Smooth muscle cell (in vitro differentiated cells): ENCODE results near the gene SUSD6. TPM values are rescaled to one million over a fixed set of nuclear protein-coding genes. Genes with fewer than 3 reads are reported as not detected.

Source experiments
- DNase-seq: peaks from one replicate; lab custom pipeline; 2025; ENCODE audit not compliant: unreplicated experiment; lab: John Stamatoyannopoulos, UW
- H2AFZ ChIP-seq: fragments of 200-600 bp; sonication (generic); 2 replicates; pipeline ENCODE4 v1.6.0; 2016; ENCODE audit warnings: antibody characterized with exemption, low read depth, mild to moderate bottlenecking
- H3F3A ChIP-seq: fragments of 200-600 bp; sonication (generic); 2 replicates; pipeline ENCODE4 v1.6.0; 2017; ENCODE audit warnings: antibody characterized with exemption, low read depth
- H3K27ac ChIP-seq: fragments of 200-600 bp; sonication (generic); 2 replicates; pipeline ENCODE4 v1.5.1; 2016; ENCODE audit warnings: low read depth, mild to moderate bottlenecking
- H3K27me3 ChIP-seq: fragments of 200-600 bp; sonication (generic); 2 replicates; pipeline ENCODE4 v1.6.1; 2016; ENCODE audit warnings: low read depth, mild to moderate bottlenecking
- H3K36me3 ChIP-seq: fragments of 200-600 bp; sonication (generic); 2 replicates; pipeline ENCODE4 v1.5.1; 2016; ENCODE audit warnings: low read depth
- H3K4me1 ChIP-seq: fragments of 200-600 bp; sonication (generic); 2 replicates; pipeline ENCODE4 v1.5.1; 2016; ENCODE audit warnings: low read depth
- H3K4me2 ChIP-seq: fragments of 200-600 bp; sonication (generic); 2 replicates; pipeline ENCODE4 v1.6.0; 2016; ENCODE audit warnings: mild to moderate bottlenecking
- H3K4me3 ChIP-seq: fragments of 200-600 bp; sonication (generic); 2 replicates; pipeline ENCODE4 v1.5.1; 2016; ENCODE audit warnings: mild to moderate bottlenecking
- H3K79me2 ChIP-seq: fragments of 200-600 bp; sonication (generic); 2 replicates; pipeline ENCODE4 v1.6.0; 2016; ENCODE audit warnings: low read depth, mild to moderate bottlenecking
- H3K9ac ChIP-seq: fragments of 200-600 bp; sonication (generic); 2 replicates; pipeline ENCODE4 v1.6.0; 2016; ENCODE audit warnings: low read depth
- H3K9me3 ChIP-seq: fragments of 200-600 bp; sonication (generic); replicated peaks from 2 replicates; pipeline ENCODE4 v1.5.1; 2016; ENCODE audit warnings: low read depth
- H4K20me1 ChIP-seq: fragments of 200-600 bp; sonication (generic); 2 replicates; pipeline ENCODE4 v1.6.0; 2016; ENCODE audit warnings: low read depth
- WGBS: methylation state at CpG from one replicate; pipeline ENCODE4 v1.1.7; 2016; ENCODE audit warnings: low lambda C conversion rate; 5-methylcytosine and 5-hydroxymethylcytosine counted together
- polyA plus RNA-seq: library from polyadenylated mRNA; unstranded; fragments of >200 nt; fragmentation: Nextera tagmentation; extraction: Ambion mirVana; gene quantifications from 2 replicates; pipeline ENCODE4 v1.2.1, GENCODE V29; 2016
- total RNA-seq: library from RNA; depleted of rRNA; stranded (reverse); fragments of >200 nt; gene quantifications from 2 replicates; pipeline ENCODE4 v1.2.3, GENCODE V29; 2014
- TF ChIP-seq, protein P1 (sequence below): fragments of 200-600 bp; sonication (generic); IDR thresholded peaks from 2 replicates; pipeline ENCODE4 v1.5.1; 2017; ENCODE audit warnings: borderline replicate concordance, mild to moderate bottlenecking, antibody characterized with exemption; ENCODE audit not compliant: insufficient read depth, poor library complexity, severe bottlenecking

Gene SUSD6
- total and polyA plus RNA-seq, 2 experiments from 2014 or later = 15.8 to 25.9 TPM

DNA sequence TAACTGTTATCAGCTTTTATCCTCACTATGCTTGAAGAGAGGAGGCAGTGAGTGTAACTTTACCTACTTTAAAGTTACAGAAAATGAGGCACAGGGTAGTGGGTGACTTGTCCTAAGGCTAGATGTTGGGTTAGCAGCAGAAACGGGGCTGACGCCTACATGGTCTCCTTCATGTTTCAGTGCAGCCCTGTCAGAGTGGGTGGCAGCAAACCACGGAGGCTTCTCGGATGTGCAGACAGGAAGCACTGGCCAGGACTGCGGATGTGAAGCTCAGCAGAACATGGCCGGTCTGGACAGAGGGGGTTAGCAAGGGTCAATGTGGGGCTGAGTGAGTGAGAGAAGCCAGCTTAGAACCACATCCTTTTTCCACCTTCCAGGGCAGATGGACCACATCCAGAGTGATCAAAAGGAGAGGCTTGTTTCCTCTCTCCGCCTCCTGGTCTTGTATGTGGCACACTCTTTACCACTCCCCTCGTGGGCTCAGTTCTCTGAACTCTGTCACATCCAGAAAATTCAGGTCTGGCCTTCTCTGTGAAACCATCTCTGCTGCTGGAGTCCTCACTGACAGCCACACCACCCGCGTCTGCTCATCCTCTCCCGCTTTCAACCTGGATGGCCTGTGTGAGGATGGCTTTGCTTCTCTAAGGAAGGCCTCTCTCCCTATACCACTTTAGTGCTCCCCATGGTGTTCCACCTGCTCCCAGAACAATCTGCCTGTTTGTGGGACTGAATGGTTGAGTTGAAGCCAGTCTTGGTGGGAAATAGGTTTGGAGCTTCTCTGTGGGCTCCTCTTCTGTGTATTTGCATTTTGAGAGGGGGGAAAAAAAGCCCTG lies 14.1 kb downstream of the SUSD6 start:
- peak overlapping the region; percentile 67 for H3K27ac ChIP-seq

DNA sequence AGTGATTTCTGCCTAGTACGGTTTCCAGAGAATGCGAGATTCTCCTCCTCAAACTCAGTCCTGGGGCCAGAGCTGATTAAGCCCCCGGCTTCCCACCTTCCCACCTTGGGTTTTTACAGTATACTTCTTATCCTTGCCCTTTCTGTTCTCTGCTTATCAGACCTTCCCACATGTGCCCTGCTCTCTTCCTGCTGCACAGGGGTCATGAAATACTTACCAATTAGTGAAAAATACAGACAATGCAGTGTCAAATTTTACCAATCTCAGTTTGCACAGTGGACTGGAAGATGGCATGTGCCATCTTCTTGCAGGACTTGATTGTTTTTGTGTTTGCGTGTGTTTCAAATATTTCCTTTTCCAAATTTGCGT lies 14.7 kb downstream of the SUSD6 start:
- Histone ChIP-seq H4K20me1 (peaks cover 81% of the 10 kb centered on the region), H3K36me3 (no peaks in the 10 kb centered on the region), H3K4me2 (peak overlapping the region; percentile 74), H3K9me3 (no peaks in the 10 kb centered on the region), H3K9ac (no peak overlapping the region), H3K79me2 (peaks cover 94% of the 10 kb centered on the region), H3K4me3 (no peak overlapping the region), H3F3A (no peaks in the 10 kb centered on the region), H2AFZ (no peak overlapping the region), H3K27ac (peak overlapping the region; percentile 67), H3K27me3 (no peaks in the 10 kb centered on the region), H3K4me1 (peaks cover 37% of the 10 kb centered on the region)
- TF ChIP-seq, protein P1, sequence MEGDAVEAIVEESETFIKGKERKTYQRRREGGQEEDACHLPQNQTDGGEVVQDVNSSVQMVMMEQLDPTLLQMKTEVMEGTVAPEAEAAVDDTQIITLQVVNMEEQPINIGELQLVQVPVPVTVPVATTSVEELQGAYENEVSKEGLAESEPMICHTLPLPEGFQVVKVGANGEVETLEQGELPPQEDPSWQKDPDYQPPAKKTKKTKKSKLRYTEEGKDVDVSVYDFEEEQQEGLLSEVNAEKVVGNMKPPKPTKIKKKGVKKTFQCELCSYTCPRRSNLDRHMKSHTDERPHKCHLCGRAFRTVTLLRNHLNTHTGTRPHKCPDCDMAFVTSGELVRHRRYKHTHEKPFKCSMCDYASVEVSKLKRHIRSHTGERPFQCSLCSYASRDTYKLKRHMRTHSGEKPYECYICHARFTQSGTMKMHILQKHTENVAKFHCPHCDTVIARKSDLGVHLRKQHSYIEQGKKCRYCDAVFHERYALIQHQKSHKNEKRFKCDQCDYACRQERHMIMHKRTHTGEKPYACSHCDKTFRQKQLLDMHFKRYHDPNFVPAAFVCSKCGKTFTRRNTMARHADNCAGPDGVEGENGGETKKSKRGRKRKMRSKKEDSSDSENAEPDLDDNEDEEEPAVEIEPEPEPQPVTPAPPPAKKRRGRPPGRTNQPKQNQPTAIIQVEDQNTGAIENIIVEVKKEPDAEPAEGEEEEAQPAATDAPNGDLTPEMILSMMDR = no peak
- WGBS = 89% methylated on average over 5 of the region's 5 CpGs
- DNase-seq = no peak

More for the DNA sequence above, 14.1 kb downstream of the SUSD6 start:
- Histone ChIP-seq H3K9me3 (no peaks in the 10 kb centered on the region), H4K20me1 (peaks cover 81% of the 10 kb centered on the region), H3K4me2 (peak overlapping the region; percentile 74), H2AFZ (no peak overlapping the region), H3K27me3 (no peaks in the 10 kb centered on the region), H3K79me2 (peaks cover 94% of the 10 kb centered on the region), H3F3A (peaks cover 3% of the 10 kb centered on the region), H3K4me1 (peaks cover 37% of the 10 kb centered on the region), H3K9ac (no peak overlapping the region), H3K36me3 (no peaks in the 10 kb centered on the region), H3K4me3 (no peak overlapping the region)
- 45% methylated on average over 11 of the region's 11 CpGs for WGBS
- TF ChIP-seq, protein P1 = no peak
- no peak for DNase-seq

DNA sequence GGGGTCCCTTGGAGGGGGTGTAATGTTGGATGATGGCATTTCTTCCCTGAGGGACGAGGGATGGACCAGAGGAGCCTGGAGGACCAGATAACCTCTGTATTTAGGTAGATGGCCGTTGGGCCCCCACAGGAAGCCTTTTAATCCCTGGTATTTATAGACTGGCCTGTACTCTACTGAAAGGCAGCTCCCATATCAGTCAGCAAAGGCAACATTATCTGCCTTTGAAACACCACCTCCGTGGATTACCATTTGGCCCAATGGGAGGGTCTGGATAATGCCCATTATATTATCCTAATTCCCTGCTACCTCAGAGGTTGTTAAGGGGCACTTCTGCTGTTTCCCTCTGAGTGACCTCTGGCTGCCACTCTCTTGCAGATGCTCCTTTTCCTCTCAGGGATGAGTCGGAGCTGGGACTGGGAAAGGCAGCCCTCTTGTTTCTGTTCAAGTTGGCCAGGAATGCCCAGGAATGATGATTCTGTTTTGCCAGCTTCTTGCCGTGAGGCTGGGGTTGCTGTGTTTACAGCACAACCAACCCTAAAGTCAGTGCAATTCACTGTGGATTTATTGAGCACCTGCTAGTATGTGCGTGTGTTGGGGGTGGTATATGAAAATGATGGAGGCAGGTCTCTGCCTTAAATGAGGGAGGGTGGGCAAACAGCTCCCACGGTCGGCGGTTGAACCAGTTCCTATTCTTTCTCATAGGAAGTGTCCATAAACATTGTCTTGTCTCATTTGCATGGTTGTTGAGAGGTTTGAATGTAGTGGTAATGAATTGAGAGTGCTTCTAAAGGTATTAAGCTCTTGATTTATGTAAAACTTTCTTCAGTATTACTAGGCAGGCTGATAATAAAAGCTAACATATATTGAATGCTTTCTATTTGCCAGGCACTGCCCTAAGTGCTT lies 18.1 kb downstream of the SUSD6 start:
- no peak for DNase-seq
- Histone ChIP-seq H3K27ac (peak overlapping the region; percentile 8), H3K9me3 (no peaks in the 10 kb centered on the region), H3K36me3 (no peaks in the 10 kb centered on the region), H3F3A (no peaks in the 10 kb centered on the region), H3K4me1 (peaks cover 65% of the 10 kb centered on the region), H3K27me3 (no peaks in the 10 kb centered on the region), H3K4me2 (peak overlapping the region; percentile 25), H3K79me2 (peaks cover 93% of the 10 kb centered on the region), H2AFZ (no peak overlapping the region), H3K4me3 (no peak overlapping the region), H3K9ac (no peak overlapping the region), H4K20me1 (peaks cover 96% of the 10 kb centered on the region)
- WGBS = 58% methylated on average over 9 of the region's 9 CpGs
- TF ChIP-seq, protein P1 = no peak
